HG03280 (cell line): ENCODE measurements around the gene LURAP1L.

Experiments
- ATAC-seq: cut with Tn5 transposase; IDR thresholded peaks from one replicate; pipeline ENCODE4 v1.9.1; 2021; ENCODE audit warnings: mild to moderate bottlenecking, moderate library complexity; ENCODE audit not compliant: unreplicated experiment

LURAP1L gene

DNA sequence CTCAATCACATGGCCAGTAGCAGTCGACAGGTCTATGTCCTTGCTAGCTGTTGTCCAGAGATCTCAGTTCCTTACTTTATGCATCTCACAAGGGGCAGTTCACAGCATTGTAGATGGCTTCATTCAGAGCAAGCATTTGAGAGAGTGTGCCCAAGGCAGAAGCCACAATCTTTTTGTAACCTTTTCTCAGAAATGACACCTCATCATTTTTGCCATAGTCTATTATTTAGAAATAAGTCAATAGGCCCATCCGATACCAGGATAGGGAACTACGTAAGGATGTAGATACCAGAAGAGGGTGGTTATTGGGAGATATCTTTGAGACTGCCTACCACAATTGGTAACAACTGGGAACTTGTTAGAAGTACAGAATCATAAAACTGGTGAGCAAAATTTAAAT is 37.1 kb downstream of the LURAP1L start:
- ATAC-seq = no peak

DNA sequence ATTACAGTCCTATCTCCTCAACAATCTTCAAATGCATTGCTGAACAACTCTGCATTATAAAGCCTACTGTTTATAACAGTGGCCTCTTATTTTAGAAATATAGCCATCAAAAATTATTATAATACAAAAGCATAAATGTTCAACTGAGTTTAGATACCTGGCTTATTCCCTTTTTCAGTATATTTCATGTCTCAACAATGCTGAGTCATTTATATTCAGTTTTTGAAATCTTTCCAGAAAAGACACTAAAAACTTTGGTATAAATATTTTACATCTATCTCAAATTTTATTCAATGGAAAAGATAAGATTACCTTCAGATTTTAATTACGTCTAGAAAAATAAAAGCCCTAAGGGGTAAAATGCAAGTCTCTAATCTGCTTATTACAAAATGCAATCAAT is 37.9 kb downstream of the LURAP1L start:
- ATAC-seq = no peak

DNA sequence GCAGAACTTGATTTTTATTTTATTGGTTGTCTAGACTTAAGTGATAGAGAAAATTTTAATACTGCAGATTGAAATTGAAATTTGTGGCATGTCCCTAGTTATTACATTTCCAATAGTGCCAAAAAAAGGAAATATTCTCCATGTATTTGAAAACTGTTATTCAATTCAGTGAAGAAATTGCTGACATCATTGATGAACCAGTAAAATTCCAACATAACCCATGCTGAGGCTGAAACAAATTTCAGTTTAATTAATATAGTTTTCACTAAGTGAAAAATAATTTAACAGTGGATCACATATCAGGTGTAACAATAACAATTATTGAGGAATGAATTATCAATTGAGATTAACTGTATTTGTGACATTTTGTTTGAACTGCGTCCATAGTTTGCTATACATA is 38.7 kb downstream of the LURAP1L start:
- ATAC-seq = no peak

DNA sequence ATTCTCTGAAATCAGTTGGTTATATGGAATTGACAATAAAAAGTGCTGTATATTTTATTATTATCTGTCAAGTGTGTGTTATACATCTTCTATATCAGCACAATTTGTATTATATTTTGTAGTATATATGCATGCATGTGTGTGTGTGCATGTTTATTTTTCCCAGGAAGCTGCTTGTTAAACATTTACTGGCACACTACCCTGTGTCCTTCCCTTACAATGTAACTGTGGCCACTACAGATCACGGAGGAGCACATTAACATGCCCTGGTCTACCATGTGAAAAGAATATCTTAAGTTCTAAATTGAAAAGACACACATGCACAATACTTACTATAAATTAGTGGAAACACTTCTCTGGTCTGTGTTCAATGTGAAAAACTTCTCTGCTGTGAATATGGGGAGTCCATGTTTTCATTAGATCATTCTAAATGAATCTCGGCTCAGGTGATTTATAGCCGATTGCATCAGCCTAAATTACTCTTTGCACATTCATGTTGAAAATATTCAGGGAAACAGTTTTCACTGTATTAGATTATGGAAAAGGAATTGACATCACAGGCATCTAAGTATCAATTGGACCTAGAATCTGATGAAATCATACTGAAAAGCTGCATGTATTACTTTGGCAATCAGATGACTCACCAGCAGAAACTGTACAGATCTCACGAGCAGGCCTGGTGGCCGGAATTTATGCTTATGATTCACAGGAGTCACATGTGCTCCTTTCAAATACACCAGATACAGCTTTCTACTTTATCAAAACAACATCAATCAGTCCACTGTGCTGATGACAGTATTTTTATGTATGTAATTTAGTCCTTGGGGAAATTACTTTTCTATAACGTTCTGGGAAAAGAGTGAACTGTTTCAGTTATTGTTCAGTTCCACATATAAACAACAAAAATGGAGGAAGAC is 39.4 kb downstream of the LURAP1L start:
- peak; percentile 79 for ATAC-seq

DNA sequence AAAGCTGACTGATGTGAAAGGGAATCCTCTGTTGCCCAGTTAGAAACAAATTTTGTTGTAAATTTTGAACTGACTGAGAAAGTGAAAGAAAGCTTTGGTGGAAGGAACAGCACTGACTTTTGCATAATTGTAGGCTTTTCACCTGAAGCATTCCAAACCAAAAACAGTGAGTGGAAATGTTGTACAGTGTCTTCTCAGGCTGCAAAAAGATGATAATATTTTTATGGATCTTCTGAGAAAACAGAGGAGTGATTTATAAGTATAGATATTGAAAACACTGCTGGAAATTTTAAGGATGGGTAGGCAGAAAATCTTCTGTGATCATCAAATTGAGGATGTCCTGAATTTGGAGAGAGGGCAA is 40.0 kb downstream of the LURAP1L start:
- peak; percentile 35 for ATAC-seq

DNA sequence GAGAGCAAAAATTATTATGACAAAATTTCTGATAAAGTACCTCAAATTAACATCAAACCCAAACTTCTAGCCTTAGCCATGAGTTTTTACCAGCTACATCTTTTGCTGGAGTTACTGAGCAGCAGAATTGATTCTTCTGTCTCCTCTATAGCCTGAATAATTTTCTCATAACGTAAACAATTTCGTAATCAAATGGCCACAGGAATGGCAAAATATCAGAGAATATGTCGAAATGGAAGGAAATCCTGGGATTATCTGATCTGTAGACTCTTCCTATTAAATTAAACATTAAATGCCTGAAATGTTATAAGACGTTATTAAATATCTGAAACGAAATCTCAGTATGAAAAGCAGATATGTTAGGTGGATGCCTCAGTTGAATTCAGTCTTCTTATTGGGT is 41.1 kb downstream of the LURAP1L start:
- no peak for ATAC-seq

DNA sequence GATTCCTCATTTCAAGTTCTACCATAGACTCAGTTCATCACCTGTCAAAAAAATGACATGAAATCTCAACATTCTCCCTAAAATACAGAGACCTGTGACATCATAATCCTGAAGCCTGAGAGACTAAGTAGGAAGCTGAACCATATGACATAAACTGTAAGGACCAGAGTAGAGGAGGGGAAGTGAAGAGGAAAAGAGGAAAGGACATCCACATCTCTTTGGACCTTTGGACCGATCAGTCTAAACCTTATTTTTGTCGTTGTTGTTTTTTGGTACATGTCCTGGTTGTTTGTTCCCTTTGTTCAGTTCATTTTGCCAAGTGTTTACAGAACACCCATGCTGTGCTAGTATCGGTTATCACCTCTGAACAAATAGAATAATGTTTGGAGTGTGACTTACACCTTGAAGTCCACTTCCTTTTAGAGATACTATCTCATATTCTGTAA is 41.9 kb downstream of the LURAP1L start:
- no peak for ATAC-seq

DNA sequence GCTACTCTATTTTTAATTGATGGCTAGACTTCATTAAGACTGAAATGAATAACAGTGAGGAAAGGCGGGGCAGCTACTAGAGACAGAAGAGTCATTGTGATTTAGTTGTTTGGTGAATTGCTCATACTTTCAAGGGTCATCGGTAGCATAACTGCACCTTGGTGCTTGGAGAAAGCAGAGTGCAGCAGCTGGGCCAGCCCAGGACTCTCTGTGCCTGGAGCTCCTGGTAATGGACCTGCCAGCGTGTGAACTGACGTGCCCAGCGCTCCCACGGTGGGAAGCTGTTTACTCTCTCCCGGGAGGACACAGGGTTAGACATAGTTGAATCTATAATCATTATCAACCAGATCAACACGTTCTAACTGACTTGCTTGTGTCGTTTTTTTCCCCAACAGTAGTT is 42.9 kb downstream of the LURAP1L start:
- no peak for ATAC-seq

DNA sequence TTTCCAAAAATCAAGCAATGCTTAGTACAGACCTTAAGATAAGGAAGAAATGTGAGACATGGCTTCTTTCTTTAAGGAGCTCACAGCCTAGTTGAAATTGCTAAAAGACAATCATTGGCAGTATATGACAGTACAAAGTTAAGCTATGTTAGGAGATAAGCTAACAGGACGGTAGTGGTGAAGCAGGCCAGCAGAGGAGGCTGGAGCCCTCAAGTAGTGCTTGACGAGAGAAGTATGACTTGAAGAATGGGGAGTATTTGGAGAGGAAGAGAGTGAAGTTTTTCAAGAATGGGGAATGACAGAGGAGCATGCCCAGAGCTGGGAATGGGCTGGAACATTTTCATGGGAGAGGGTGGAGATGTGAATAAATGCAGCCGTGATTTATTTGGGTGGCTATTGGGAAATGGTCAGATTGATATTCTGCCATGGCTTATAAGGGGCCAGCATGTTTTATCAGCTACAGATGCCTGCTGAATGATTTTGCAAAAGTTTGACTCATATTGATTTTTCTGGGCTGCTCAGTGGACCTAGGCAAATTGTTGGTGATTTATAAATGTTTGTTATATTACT is 43.7 kb downstream of the LURAP1L start:
- ATAC-seq = no peak

DNA sequence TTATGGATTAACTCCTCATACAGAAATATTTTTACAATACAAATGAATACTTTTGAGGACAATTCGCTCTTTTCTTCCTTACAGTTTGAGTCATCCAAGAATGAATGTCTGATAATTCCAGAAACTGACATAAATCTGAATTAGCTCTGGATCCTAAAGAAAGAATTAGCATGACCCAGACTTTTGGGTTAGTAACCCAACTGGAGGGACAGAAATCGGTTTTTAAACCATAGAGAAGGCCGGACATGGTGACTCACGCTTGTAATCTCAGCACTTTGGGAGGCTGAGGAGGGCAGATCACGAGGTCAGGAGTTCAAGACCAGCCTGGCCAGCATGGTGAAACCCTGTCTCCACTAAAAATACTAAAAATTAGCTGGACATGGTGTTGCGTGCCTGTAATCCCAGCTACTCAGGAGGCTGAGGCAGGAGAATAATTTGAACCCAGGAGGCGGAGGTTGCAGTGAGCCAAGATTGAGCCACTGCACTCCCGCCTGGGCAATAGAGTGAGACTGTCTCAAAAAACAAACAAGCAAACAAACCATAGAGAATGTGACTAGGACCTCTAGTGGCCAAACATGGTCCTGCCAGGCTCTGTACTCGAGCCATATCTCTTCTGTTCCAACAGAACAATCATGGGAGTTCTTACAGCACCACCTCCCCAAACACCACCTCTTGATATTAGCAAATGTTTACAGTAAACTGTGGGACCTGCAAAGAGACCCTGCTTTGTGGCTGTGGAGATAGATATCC is 44.8 kb downstream of the LURAP1L start:
- ATAC-seq = peak; percentile 93

DNA sequence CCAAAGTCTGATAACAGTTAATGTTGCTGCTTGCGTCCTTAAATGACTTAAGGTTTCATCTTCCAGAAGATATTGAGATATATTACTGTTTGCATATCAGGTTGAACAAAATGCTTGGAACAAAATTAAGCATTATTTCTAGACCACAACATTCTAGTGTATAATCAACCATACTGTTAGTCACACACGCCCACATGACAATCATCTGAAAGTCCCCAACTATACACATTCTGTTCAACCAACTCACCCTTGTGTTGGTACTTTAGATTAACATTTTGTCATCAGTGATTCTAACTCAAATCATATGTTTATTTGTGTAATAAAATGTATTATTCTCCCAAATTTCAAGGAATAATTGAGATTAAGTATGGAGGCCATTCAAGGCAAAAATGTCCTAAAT is 47.3 kb downstream of the LURAP1L start:
- no peak for ATAC-seq

DNA sequence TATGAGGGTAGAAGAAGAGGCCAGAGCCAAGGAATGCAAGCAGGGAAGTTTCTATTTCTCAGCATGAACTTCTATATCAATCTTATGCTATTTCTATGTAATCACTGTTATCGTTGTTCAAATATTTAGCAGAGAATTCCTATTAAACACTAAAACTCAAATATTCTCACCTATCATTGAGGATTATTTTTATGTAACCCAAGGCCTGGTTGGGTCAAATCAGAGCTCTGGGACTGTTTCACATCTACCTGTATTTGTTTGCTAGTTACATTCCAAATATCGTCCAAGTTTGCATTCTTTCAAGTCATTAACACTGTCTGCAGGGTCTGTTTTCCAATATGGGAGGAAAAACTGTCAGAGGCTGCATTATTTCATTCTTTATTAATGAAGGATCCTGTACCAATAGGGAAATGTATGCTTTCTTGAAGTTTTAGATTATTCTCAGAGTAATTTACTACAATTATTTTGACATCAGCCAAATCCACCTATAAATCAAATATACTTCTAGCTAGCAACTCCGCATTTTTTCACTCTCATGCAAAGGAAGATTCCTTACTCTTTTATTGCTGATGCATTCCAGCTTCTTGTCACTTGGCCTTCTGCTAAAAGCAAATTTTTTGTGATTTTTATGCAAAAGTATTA is 52.2 kb downstream of the LURAP1L start:
- ATAC-seq = no peak

DNA sequence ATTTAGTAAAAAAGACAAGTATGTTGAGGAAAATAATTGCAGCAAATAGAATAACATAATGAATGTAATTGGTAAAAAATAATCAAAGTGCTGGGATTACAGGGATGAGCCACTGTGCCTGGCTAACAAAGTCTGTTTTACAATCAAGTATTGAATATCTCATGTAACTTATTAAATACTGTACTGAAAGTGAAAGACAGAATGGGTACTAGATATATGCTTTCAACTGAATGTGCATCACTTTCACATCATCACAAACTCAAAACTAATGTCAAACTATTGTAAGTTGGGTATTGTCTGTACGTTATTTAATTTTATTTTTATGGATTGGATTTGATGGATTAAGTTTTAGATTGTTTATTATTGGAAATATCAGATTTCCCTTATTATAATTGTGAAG is 58.9 kb downstream of the LURAP1L start:
- no peak for ATAC-seq

DNA sequence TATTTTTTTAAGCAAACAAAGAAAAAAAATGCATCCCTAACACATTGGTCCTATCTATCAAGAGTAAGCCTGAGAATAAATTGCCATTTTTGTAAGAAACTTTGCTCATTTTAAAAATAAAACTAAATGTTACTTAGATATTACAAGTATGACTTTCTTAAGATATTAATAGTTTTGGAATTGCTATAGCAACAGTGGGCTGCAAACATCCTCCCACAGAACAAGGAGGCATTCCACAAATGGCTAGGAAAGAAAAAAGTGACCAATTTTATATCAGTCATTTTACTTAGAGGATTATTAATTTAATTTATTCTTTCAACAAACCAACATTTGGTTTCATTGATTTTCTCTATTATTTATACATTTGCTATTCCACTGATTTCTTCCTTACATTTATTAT is 63.7 kb downstream of the LURAP1L start:
- no peak for ATAC-seq

DNA sequence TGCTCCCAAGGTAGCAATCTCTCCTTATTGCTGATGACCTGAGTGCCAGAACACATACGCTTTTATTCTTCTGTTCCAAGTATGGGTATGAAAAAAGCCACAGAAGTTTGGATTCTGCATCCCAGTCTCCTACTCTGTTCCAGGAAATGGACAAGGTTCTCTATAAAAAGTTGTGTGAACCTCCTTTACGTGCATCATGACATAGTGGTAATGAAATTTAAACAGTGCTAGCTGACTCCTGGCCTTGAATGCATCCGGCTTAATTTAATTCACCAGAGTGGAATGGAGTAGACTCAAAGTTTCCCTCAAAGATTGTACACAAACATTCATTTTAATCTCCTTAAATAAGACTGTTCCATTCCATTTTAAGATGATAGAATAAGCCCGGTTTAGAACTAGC is 68.9 kb downstream of the LURAP1L start:
- ATAC-seq = no peak

DNA sequence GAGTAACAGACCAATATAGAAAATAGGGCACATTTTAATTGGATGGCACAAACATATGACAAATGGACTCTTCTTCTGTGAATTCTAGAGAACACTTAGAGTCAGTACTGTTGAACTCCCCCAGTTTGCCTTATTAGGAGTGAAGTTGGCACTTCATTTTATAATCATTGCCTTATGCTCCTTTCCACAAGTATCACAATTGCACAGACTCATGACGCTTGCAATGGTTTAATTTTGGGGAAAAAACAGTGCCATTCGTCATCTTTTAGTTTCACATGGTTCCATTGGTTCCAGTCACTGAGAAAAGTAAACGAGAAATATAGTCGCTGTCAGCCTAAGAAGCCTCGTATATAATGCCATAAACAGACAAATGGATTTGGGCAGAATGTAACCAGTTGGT is 71.2 kb downstream of the LURAP1L start:
- ATAC-seq = no peak

DNA sequence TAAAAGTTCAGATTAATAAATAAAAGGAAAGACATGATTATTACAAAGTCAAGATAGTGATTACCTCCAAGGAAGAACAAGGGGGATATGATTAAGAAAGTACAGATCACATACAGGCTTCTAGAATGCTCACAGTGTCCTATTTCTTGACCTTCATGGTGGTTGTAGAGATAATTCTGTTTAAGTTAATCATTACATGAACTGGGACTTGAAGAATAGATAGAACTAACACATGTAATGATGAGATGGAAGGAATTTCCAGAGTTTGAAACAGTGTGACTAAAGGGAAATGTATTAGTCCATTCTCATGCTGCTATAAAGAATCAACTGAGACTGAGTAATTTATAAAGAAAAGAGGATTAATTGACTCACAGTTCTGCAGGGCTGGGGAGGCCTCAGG is 72.7 kb downstream of the LURAP1L start:
- no peak for ATAC-seq

DNA sequence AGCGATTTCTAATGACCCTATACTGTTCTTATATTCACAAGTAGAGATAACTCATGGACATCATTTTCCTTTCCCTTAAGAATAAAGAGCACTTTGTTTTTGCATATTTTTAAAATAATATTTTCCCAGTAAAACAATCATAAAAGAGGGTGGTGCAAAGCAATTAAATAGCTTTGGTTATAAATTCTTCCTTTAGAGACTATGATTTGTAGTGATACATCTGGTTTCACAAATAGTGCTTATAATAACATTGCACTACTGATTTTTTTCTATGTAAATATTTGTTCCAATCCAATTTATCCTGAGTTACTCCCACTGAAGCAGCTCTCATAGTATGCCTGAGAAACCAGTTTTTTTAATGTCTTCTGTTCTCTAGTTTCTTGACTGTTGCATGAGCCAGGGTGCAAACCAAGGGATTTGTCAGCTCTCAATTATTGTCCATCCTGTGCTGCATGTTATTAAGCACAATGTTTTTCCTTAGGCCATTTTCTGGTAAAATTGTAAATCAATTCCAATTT is 74.7 kb downstream of the LURAP1L start:
- ATAC-seq = no peak

DNA sequence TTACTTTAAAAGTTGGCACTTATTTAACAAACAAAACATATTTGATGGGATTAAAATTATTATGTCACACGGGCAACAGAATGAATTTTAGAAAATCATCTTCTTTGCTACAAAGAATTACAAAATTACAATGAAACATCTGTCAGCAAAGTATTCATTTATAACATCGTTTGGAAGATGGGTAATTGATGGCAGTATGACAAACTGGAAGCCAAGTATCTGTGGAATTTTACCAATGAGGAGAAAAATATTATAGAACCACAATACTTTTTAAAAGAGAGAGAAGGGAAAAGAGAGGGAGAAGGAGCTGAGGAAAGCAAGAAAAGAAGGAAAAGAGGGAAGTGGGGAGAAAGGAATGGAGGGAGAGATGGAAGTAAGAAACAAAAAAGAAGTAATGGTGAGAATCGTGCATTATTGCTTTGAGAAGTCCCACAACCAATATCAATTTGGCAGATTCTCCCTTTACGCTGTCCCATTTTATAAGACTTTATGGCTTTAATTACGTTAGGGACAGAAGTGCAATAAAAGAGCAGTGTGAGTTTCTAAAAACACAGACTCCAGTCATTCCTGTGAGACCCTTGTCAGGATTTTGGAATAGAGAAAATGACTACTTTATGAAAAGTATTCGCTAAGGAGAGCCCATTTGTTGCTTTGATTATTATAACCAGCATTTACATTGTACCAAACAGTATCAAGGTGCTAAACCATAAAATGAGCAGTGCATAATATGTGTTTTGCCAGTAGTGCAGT is 76.7 kb downstream of the LURAP1L start:
- no peak for ATAC-seq

DNA sequence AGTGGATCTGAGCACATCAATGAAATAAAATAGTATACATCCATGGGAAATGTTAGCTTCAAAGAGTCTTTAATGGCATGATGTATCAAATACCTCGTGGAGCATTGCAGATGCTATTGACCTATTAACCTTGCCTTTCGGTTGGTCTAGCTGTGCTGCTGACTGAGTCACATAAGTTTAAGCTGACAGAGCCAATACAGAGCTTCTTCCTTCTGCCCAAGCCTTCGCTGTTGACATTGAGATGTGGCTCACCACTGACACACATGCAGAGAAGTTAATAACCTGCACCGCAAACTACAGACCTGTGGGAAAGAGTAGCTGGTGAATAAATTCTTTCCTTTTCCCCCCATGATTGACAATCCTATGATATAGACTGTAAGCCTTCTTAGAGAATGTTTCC is 78.2 kb downstream of the LURAP1L start:
- no peak for ATAC-seq
